HepG2 (cell line): ENCODE data around the gene RASL12. TPM values are rescaled to one million over a fixed set of nuclear protein-coding genes. Genes with fewer than 3 reads are reported as not detected.
A peak's percentile ranks its signal among the peaks of the same experiment; 100 is the strongest.

Experiments used
- ADNP ChIP-seq: sonication (generic); formaldehyde crosslinking; IDR thresholded peaks from 2 replicates; pipeline ENCODE4 v1.4.0; 2020; ENCODE audit warnings: missing genetic modification reagents
- ARNT2 ChIP-seq: sonication (generic); formaldehyde crosslinking; IDR thresholded peaks from 2 replicates; pipeline ENCODE4 v1.8.0; 2022; ENCODE audit warnings: mild to moderate bottlenecking, low read depth, missing genetic modification reagents, moderate library complexity
- ATF1 ChIP-seq: IDR thresholded peaks from 2 replicates; pipeline ENCODE4 v1.6.1; 2016; ENCODE audit warnings: mild to moderate bottlenecking, control low read depth
- GABPB1 ChIP-seq: IDR thresholded peaks from 2 replicates; pipeline ENCODE4 v1.6.1; 2016; ENCODE audit warnings: mild to moderate bottlenecking, missing genetic modification reagents, moderate library complexity, missing compliant biosample characterization
- HOXA3 ChIP-seq: sonication (generic); formaldehyde crosslinking; IDR thresholded peaks from 2 replicates; pipeline ENCODE4 v1.5.0; 2020; ENCODE audit warnings: missing genetic modification reagents
- KLF9 ChIP-seq: IDR thresholded peaks from 2 replicates; pipeline ENCODE4 v1.6.1; 2016; ENCODE audit warnings: low read depth
- MAF1 ChIP-seq: sonication (generic); formaldehyde crosslinking; IDR thresholded peaks from 2 replicates; pipeline ENCODE4 v1.5.0; 2020; ENCODE audit warnings: missing genetic modification reagents, borderline replicate concordance
- NFYB ChIP-seq: sonication (generic); formaldehyde crosslinking; IDR thresholded peaks from 2 replicates; pipeline ENCODE4 v1.4.0; 2020; ENCODE audit warnings: missing genetic modification reagents
- RFX5 ChIP-seq: IDR thresholded peaks from 2 replicates; pipeline ENCODE4 v1.6.1; 2011; ENCODE audit warnings: low read depth, low read length, improper control_type of control experiment
- SCMH1 ChIP-seq: sonication (generic); formaldehyde crosslinking; IDR thresholded peaks from 2 replicates; pipeline ENCODE4 v1.9.0; 2021; ENCODE audit warnings: missing genetic modification reagents, mild to moderate bottlenecking, borderline replicate concordance
- SOX13 ChIP-seq, 3 experiments: fragments of 450-650 bp in 1 of 3; sonication (generic) in 1 of 3; formaldehyde crosslinking in 1 of 3; IDR thresholded peaks in 2 of 3; conservative IDR thresholded peaks in 1 of 3; 2 replicates each; pipeline versions ENCODE4 v1.5.0 to v1.6.1; 2016 to 2020; ENCODE audit warnings: antibody characterized with exemption in 1 of 3, mild to moderate bottlenecking in 1 of 3, missing compliant biosample characterization in 1 of 3, missing genetic modification reagents in 1 of 3, moderate library complexity in 1 of 3
- XBP1 ChIP-seq: sonication (generic); formaldehyde crosslinking; IDR thresholded peaks from 2 replicates; pipeline ENCODE4 v1.5.0; 2020; ENCODE audit warnings: missing genetic modification reagents
- ZNF230 ChIP-seq: sonication (generic); formaldehyde crosslinking; IDR thresholded peaks from 2 replicates; pipeline ENCODE4 v1.4.0; 2020; ENCODE audit warnings: mild to moderate bottlenecking, missing genetic modification reagents
- ZNF296 ChIP-seq: sonication (generic); formaldehyde crosslinking; conservative IDR thresholded peaks from 2 replicates; pipeline ENCODE4 v1.5.0; 2020; ENCODE audit warnings: mild to moderate bottlenecking, missing genetic modification reagents
- ZNF333 ChIP-seq: sonication (generic); formaldehyde crosslinking; IDR thresholded peaks from 2 replicates; pipeline ENCODE4 v1.4.0; 2020; ENCODE audit warnings: mild to moderate bottlenecking, missing genetic modification reagents, borderline replicate concordance
- ZNF460 ChIP-seq: sonication (generic); formaldehyde crosslinking; IDR thresholded peaks from 2 replicates; pipeline ENCODE4 v1.5.1; 2020; ENCODE audit warnings: missing genetic modification reagents, mild to moderate bottlenecking, borderline replicate concordance
- ZNF577 ChIP-seq: sonication (generic); formaldehyde crosslinking; IDR thresholded peaks from 2 replicates; pipeline ENCODE4 v1.4.0; 2020; ENCODE audit warnings: mild to moderate bottlenecking, low read depth, missing genetic modification reagents, borderline replicate concordance
- ZNF766 ChIP-seq: sonication (generic); formaldehyde crosslinking; IDR thresholded peaks from 2 replicates; pipeline ENCODE4 v1.5.0; 2020; ENCODE audit warnings: missing genetic modification reagents, borderline replicate concordance
- ZXDC ChIP-seq: sonication (generic); formaldehyde crosslinking; IDR thresholded peaks from 2 replicates; pipeline ENCODE4 v1.5.0; 2020; ENCODE audit warnings: mild to moderate bottlenecking, missing genetic modification reagents
- polyA plus RNA-seq, 8 experiments: library from polyadenylated mRNA; depleted of rRNA in 3 of 8; stranded (reverse) in 7 of 8; unstranded in 1 of 8; fragments of >200 nt; fragmentation: Illumina TruSeq in 4 of 8; extraction: Trizol in 4 of 8; gene quantifications; 2 replicates each; pipeline versions ENCODE4 v1.2.1 to v1.2.3, GENCODE V29; 2011 to 2016; ENCODE audit warnings: low read depth in 4 of 8, missing spikeins in 1 of 8, mixed read lengths in 1 of 8; ENCODE audit not compliant: insufficient read depth in 1 of 8
- total RNA-seq, 5 experiments: library from RNA; depleted of rRNA; stranded (reverse); fragments of >200 nt; fragmentation: Illumina TruSeq; extraction: Trizol; gene quantifications; 2 replicates each; pipeline ENCODE4 v1.2.3, GENCODE V29; 2016; ENCODE audit warnings: low read depth in 1 of 5
- TF ChIP-seq, protein P1 (sequence below): sonication (generic); formaldehyde crosslinking; IDR thresholded peaks from 2 replicates; pipeline ENCODE4 v1.4.0; 2020; ENCODE audit warnings: missing genetic modification reagents
- TF ChIP-seq, protein P2 (sequence below): sonication (generic); formaldehyde crosslinking; IDR thresholded peaks from 2 replicates; pipeline ENCODE4 v1.5.0; 2020; ENCODE audit warnings: missing genetic modification reagents
- TF ChIP-seq, protein P3 (sequence below): sonication (generic); formaldehyde crosslinking; IDR thresholded peaks from 2 replicates; pipeline ENCODE4 v1.8.0; 2022; ENCODE audit warnings: missing genetic modification reagents, mild to moderate bottlenecking, inconsistent platforms, borderline replicate concordance

RASL12 gene
- total and polyA plus RNA-seq, 2 of the 13 experiments (the other 11 are each of a cell fraction or from before 2014, with no cell fraction given), result 0.16 to 0.55 TPM

- TF ChIP-seq, protein P1, sequence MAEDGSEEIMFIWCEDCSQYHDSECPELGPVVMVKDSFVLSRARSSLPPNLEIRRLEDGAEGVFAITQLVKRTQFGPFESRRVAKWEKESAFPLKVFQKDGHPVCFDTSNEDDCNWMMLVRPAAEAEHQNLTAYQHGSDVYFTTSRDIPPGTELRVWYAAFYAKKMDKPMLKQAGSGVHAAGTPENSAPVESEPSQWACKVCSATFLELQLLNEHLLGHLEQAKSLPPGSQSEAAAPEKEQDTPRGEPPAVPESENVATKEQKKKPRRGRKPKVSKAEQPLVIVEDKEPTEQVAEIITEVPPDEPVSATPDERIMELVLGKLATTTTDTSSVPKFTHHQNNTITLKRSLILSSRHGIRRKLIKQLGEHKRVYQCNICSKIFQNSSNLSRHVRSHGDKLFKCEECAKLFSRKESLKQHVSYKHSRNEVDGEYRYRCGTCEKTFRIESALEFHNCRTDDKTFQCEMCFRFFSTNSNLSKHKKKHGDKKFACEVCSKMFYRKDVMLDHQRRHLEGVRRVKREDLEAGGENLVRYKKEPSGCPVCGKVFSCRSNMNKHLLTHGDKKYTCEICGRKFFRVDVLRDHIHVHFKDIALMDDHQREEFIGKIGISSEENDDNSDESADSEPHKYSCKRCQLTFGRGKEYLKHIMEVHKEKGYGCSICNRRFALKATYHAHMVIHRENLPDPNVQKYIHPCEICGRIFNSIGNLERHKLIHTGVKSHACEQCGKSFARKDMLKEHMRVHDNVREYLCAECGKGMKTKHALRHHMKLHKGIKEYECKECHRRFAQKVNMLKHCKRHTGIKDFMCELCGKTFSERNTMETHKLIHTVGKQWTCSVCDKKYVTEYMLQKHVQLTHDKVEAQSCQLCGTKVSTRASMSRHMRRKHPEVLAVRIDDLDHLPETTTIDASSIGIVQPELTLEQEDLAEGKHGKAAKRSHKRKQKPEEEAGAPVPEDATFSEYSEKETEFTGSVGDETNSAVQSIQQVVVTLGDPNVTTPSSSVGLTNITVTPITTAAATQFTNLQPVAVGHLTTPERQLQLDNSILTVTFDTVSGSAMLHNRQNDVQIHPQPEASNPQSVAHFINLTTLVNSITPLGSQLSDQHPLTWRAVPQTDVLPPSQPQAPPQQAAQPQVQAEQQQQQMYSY, result peak; percentile 88
- TF ChIP-seq HOXA3 (CRISPR knock-in tag) (peak; percentile 61; the same call in 1 of the 2 replicates), GABPB1 (CRISPR knock-in tag) (peak; percentile 45), ADNP (no peak), SCMH1 (CRISPR knock-in tag) (no peak), ZNF296 (CRISPR knock-in tag) (peak; percentile 88), ZNF577 (CRISPR knock-in tag) (no peak), NFYB (CRISPR knock-in tag) (peak; percentile 74), ZNF766 (CRISPR knock-in tag) (no peak), ARNT2 (CRISPR knock-in tag) (no peak), XBP1 (no peak), KLF9 (CRISPR knock-in tag) (no peak), ZNF460 (CRISPR knock-in tag) (no peak), RFX5 (no peak), ZNF230 (CRISPR knock-in tag) (no peak), ATF1 (CRISPR knock-in tag) (no peak), ZNF333 (CRISPR knock-in tag) (no peak), ZXDC (no peak), MAF1 (no peak), SOX13 (IDR thresholded peaks at IDR 0.05) (no peak), SOX13 (CRISPR knock-in tag; conservative IDR thresholded peaks at IDR 0.05 in 1 of 2, IDR thresholded peaks at IDR 0.05 in 1 of 2) (peak in 1 of 2 experiments; percentile 77; a peak in 2 of 4 replicates)
- TF ChIP-seq, protein P2, sequence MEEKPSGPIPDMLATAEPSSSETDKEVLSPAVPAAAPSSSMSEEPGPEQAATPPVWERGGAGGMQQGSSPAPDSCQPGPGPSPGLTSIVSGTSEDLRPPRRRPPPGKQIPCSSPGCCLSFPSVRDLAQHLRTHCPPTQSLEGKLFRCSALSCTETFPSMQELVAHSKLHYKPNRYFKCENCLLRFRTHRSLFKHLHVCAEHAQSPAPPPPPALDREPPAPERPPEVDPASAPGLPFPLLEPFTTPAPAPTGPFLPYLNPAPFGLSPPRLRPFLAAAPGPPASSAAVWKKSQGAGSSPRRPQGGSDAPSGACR, result peak; percentile 63; the same call in 1 of the 2 replicates
- TF ChIP-seq, protein P3, sequence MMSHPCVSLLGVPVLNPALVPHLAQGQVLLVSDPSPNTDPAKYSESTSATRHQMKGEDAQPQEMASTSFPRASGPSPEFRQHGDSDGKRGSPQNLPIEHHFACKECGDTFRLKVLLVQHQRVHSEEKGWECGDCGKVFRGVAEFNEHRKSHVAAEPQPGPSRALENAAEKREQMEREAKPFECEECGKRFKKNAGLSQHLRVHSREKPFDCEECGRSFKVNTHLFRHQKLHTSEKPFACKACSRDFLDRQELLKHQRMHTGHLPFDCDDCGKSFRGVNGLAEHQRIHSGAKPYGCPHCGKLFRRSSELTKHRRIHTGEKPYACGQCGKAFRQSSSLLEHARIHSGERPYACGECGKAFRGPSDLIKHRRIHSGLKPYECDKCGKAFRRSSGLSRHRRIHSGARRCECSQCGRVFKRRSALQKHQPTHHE (CRISPR knock-in tag), result no peak
These were observed 10.8 kb downstream of the RASL12 start (continued) for GRCh38 chr15:65056868-65057548.
